K562 (cell line): ENCODE results near the gene MACROD2.

Experiments
- TBL1XR1 ChIP-seq, 2 experiments: IDR thresholded peaks; 2 replicates each; pipeline ENCODE4 v1.6.1; 2012; ENCODE audit warnings: improper control_type of control experiment in 2 of 2, low read length in 2 of 2, mild to moderate bottlenecking in 1 of 2
- ZNF589 ChIP-seq: fragments of 200-800 bp; sonication (Bioruptor generic); IDR thresholded peaks from 2 replicates; pipeline ENCODE4 v1.6.1; 2016; ENCODE audit warnings: low read depth, missing genetic modification characterization, missing compliant biosample characterization
- TF ChIP-seq, protein P1 (sequence below), 3 experiments: IDR thresholded peaks in 2 of 3; conservative IDR thresholded peaks in 1 of 3; 2 replicates each; pipeline ENCODE4 v1.5.1; 2011 to 2012; ENCODE audit warnings: low read length in 3 of 3, mild to moderate bottlenecking in 3 of 3, control low read depth in 2 of 3, improper control_type of control experiment in 1 of 3, inconsistent platforms in 1 of 3, low read depth in 1 of 3, mixed read lengths in 1 of 3, moderate library complexity in 1 of 3; ENCODE audit not compliant: insufficient read depth in 2 of 3

DNA sequence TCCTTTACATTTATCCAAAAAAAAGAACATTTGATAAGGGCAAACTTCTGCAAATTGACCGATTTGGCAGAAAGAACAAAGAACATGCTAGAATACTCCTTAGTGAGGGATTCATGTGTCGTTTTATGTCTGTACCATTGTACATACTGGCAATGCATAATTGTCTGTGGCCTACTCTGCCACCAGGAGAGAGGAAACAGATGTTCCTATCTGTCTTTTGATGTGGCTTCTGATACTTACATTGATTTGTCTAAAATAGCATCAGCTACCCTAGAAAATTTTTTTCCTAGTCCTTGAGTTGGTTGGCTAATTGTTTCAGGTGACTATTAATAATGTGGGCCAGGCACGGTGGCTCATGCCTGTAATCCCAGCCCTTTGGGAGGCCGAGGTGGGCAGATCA, 1923.8 kb downstream of the MACROD2 start:
- TF ChIP-seq TBL1XR1 (IDR thresholded peaks at IDR 0.05; ENCODE audit: low read length in 2 of 2) (no peak), ZNF589 (CRISPR knock-in tag) (no peak)
- TF ChIP-seq, protein P1, sequence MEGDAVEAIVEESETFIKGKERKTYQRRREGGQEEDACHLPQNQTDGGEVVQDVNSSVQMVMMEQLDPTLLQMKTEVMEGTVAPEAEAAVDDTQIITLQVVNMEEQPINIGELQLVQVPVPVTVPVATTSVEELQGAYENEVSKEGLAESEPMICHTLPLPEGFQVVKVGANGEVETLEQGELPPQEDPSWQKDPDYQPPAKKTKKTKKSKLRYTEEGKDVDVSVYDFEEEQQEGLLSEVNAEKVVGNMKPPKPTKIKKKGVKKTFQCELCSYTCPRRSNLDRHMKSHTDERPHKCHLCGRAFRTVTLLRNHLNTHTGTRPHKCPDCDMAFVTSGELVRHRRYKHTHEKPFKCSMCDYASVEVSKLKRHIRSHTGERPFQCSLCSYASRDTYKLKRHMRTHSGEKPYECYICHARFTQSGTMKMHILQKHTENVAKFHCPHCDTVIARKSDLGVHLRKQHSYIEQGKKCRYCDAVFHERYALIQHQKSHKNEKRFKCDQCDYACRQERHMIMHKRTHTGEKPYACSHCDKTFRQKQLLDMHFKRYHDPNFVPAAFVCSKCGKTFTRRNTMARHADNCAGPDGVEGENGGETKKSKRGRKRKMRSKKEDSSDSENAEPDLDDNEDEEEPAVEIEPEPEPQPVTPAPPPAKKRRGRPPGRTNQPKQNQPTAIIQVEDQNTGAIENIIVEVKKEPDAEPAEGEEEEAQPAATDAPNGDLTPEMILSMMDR (IDR thresholded peaks at IDR 0.05 in 2 of 3, conservative IDR thresholded peaks at IDR 0.05 in 1 of 3; ENCODE audit: insufficient read depth in 2 of 3, low read depth in 1 of 3, low read length in 3 of 3) = no peak
